ENCODE results near the gene BGLAP. TPM values are rescaled to one million over a fixed set of nuclear protein-coding genes. Genes with fewer than 3 reads are reported as not detected.

The BGLAP gene
- total RNA-seq, 2 experiments from 2014 or later: 1.9 to 2.6 TPM

- ChIA-PET POLR2A (no interaction called here), CTCF (no interaction called here)
- H3K27me3 Mint-ChIP-seq: no peaks in the 10 kb centered on the region
- Histone ChIP-seq H3K4me3 (ENCODE audit: low read length) (no peak overlapping the region), H3K36me3 (ENCODE audit: insufficient read depth, low read length) (peaks cover 72% of the 10 kb centered on the region), H3K27me3 (ENCODE audit: control insufficient read depth in 1 of 2, insufficient read depth in 2 of 2, low read length in 2 of 2) (no peaks in the 10 kb centered on the region), H3K27ac (ENCODE audit: low read depth in 1 of 2, low read length in 2 of 2) (no peak overlapping the region), H3K4me1 (ENCODE audit: insufficient read depth, low read length) (peaks cover 11% of the 10 kb centered on the region), H3K9me3 (ENCODE audit: control insufficient read depth in 1 of 2, insufficient read depth in 1 of 2, low read length in 2 of 2) (no peaks in the 10 kb centered on the region)
- DNase-seq (no peak), ATAC-seq (ENCODE audit: poor library complexity) (no peak)
- intact Hi-C loops (cut with DNase I, micrococcal nuclease): no loop called here
- H3K9me3 Mint-ChIP-seq: no peaks in the 10 kb centered on the region
- peaks cover 77% of the 10 kb centered on the region for H3K36me3 Mint-ChIP-seq (ENCODE audit: low read depth)
- no peak overlapping the region for H3K27ac Mint-ChIP-seq
- peaks cover 21% of the 10 kb centered on the region for H3K4me1 Mint-ChIP-seq (ENCODE audit: low read depth)
- H3K4me3 Mint-ChIP-seq: no peak overlapping the region
- TF ChIP-seq, protein P1, sequence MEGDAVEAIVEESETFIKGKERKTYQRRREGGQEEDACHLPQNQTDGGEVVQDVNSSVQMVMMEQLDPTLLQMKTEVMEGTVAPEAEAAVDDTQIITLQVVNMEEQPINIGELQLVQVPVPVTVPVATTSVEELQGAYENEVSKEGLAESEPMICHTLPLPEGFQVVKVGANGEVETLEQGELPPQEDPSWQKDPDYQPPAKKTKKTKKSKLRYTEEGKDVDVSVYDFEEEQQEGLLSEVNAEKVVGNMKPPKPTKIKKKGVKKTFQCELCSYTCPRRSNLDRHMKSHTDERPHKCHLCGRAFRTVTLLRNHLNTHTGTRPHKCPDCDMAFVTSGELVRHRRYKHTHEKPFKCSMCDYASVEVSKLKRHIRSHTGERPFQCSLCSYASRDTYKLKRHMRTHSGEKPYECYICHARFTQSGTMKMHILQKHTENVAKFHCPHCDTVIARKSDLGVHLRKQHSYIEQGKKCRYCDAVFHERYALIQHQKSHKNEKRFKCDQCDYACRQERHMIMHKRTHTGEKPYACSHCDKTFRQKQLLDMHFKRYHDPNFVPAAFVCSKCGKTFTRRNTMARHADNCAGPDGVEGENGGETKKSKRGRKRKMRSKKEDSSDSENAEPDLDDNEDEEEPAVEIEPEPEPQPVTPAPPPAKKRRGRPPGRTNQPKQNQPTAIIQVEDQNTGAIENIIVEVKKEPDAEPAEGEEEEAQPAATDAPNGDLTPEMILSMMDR (IDR thresholded peaks at IDR 0.05): no peak
Observed at GRCh38 chr1:156276532-156276931, 34.5 kb downstream of the BGLAP start.

- ChIA-PET POLR2A (no interaction called here), CTCF (no interaction called here)
- no peaks in the 10 kb centered on the region for H3K9me3 Mint-ChIP-seq
- no peak overlapping the region for H3K27ac Mint-ChIP-seq
- TF ChIP-seq, protein P1 (IDR thresholded peaks at IDR 0.05): no peak
- no peaks in the 10 kb centered on the region for H3K27me3 Mint-ChIP-seq
- no peak for DNase-seq
- ATAC-seq (ENCODE audit: poor library complexity): no peak
- Histone ChIP-seq H3K36me3 (ENCODE audit: insufficient read depth, low read length) (peaks cover 68% of the 10 kb centered on the region), H3K27me3 (ENCODE audit: control insufficient read depth in 1 of 2, insufficient read depth in 2 of 2, low read length in 2 of 2) (no peaks in the 10 kb centered on the region), H3K4me1 (ENCODE audit: insufficient read depth, low read length) (peaks cover 15% of the 10 kb centered on the region), H3K4me3 (ENCODE audit: low read length) (no peak overlapping the region), H3K27ac (ENCODE audit: low read depth in 1 of 2, low read length in 2 of 2) (no peak overlapping the region), H3K9me3 (ENCODE audit: control insufficient read depth in 1 of 2, insufficient read depth in 1 of 2, low read length in 2 of 2) (no peaks in the 10 kb centered on the region)
- peaks cover 24% of the 10 kb centered on the region for H3K4me1 Mint-ChIP-seq (ENCODE audit: low read depth)
- intact Hi-C loops (cut with DNase I, micrococcal nuclease): no loop called here
- peaks cover 73% of the 10 kb centered on the region for H3K36me3 Mint-ChIP-seq (ENCODE audit: low read depth)
- no peak overlapping the region for H3K4me3 Mint-ChIP-seq
Observed at GRCh38 chr1:156276966-156277381, 35.0 kb downstream of the BGLAP start.

GRCh38 chr1:156279837-156280236, 37.9 kb downstream of the BGLAP start:
- POLR2A ChIA-PET: interaction anchor here (1.2 to 1.3 kb wide), 2 partner anchors 16 to 34 kb away, joined by 3 read pairs; partner anchors contain the start of gene GLMP
- H3K27ac Mint-ChIP-seq: no peak overlapping the region

More at GRCh38 chr1:156279837-156280236, 37.9 kb downstream of the BGLAP start:
- Histone ChIP-seq H3K27ac (ENCODE audit: low read depth in 1 of 2, low read length in 2 of 2) (no peak overlapping the region), H3K4me1 (ENCODE audit: insufficient read depth, low read length) (peaks cover 34% of the 10 kb centered on the region), H3K9me3 (ENCODE audit: control insufficient read depth in 1 of 2, insufficient read depth in 1 of 2, low read length in 2 of 2) (no peaks in the 10 kb centered on the region), H3K4me3 (ENCODE audit: low read length) (no peak overlapping the region), H3K27me3 (ENCODE audit: control insufficient read depth in 1 of 2, insufficient read depth in 2 of 2, low read length in 2 of 2) (no peaks in the 10 kb centered on the region), H3K36me3 (ENCODE audit: insufficient read depth, low read length) (peaks cover 41% of the 10 kb centered on the region)
- Mint-ChIP-seq H3K36me3 (ENCODE audit: low read depth) (peaks cover 58% of the 10 kb centered on the region), H3K27me3 (no peaks in the 10 kb centered on the region), H3K4me1 (ENCODE audit: low read depth) (peaks cover 47% of the 10 kb centered on the region), H3K4me3 (peak overlapping the region; percentile 73), H3K9me3 (no peaks in the 10 kb centered on the region)
- CTCF ChIA-PET: no interaction called here
- ATAC-seq (ENCODE audit: poor library complexity) (no peak), DNase-seq (no peak)
- TF ChIP-seq, protein P1 (IDR thresholded peaks at IDR 0.05): no peak
- intact Hi-C loops (cut with DNase I, micrococcal nuclease): loop anchor here in 1 of 2 experiments (5.0 kb wide), 2 partner anchors 88 to 462 kb away; partner anchors contain the start of genes MRPL24 and SLC25A44
